ENCODE results near the gene PRELID1.

- TF ChIP-seq CTCF (IDR thresholded peaks at IDR 0.05; ENCODE audit: insufficient read depth, low read length) (no peak), POLR2AphosphoS5 (IDR thresholded peaks at IDR 0.05; ENCODE audit: low read depth) (no peak)
Measured at GRCh38 chr5:177329883-177330282, 26.3 kb downstream of the PRELID1 start.
